SKM-1 treated with dmso at 0.1 percent for 144 hours (cell line): ENCODE measurements around the gene GBA2.

ENCODE experiments used
- DNase-seq: peaks from one replicate; lab custom pipeline; 2025; ENCODE audit not compliant: unreplicated experiment; lab: John Stamatoyannopoulos, UW

GBA2 gene

DNA sequence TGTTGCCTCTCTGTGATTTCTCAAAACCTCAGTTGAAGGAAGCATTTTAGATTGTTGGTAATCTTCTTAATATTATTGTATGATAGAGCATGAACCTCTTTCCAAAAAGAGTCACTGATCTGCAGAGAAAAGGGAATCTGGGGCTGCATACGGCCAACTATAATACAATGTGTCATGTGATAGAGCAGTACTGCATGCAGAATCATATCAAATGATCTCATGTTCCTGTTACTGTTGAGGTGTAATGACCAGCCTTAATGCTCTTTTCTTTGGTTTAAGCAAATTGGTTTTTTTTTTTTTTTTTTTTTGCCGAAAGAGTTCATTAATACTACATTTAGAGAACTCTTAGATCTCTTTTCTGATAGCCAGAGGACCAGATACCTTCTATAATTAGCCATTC is 18.0 kb upstream of the GBA2 start:
- no peak for DNase-seq

DNA sequence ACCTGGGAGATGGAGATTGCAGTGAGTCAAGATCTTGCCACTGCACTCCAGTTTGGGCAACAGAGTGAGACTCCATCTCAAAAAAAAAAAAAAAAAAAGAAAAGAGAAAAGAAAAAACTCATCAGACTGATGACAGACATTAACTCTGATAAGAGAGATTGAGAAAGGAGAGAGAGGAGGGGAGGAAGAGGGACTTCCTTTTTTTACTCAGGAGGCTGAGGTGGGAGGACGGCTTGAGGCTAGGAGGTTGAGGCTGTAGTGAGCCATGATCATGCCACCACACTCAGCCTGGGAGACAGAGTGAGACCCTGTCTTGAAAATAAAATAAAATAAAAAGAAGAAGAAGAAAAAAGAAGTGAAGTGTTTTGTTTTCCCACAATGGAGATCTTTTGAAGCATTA is 14.8 kb upstream of the GBA2 start:
- DNase-seq, result no peak

DNA sequence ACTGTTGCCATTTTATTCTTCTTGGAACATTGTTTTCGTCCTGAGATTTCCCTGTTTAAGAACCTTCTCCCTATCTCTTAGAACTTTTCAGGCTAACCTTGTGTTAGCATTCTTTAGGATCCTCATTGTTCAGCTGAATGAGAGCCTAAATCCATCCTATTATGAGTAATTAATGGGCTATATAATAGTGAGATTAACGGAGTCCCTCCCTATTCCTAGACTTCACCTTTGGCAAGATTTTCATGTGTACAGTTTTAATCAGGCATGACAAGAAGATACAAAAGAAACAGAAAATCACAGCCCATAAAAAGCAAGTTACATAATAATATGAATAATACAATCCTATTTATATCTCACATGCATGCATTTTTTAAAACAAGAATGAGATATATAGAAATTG is 14.2 kb upstream of the GBA2 start:
- no peak for DNase-seq

DNA sequence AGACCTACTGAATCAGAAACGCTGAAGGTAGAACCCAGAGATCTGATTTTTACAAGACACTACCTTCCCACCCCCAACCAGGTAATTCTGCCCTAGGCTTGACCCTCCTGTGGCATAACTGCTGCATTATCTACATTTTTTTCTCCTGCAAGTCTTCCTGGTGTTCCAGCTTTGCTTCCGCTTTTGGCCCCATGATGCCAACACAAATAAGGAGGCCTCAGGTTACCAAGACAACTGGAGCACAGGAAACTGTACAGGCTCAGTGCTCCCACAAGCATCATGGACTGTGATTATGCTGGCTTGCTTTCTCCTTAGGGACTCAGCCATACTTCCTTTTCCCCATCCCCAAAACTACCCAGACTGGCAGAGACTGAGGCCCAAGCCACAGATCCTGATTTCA is 11.6 kb upstream of the GBA2 start:
- no peak for DNase-seq

DNA sequence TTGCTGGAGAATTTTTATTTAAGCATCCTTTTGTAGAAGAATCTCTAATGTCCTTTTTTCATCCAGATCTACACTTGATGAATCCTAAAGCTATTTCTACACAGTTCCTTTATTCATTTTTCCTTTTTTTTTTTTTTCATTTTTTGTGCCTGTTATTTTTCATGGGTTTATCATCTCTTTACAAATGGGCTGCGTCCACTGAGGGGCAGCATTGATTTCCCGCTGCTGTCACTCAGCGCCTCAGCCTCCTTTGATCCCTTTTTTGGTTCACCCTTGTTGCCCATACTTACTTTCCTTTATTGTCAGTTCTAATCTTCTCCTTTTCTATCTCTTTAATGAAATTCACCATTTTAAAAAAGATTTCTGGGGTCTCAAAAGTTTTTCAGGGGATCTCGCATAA is 10.8 kb upstream of the GBA2 start:
- no peak for DNase-seq

DNA sequence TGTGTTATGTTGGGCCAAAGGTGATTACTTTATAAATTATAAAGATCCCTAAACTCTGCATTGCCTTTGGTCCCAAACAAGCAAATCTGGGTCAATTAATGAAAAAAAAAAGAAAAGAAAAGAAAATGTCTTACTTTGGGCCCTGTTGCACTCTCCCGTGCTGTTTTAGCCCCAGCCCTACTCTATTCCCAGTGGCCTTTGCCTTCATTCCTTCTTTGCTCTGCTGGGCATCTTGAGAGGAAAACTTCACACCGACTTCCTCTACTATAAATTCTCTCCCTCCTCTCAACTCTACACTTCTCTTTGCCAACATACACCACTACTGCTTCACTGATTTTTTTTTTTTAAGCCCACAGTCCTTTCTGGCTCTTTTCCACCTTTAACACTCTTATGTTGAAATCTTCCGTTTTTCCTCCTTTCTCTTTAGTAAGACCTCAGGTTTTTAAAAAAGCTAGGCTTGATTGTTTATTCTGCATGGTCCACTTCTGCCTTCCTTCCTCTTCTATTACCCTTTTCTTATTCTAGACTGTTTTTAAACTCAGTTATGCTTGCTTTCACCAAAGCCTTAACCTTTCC is 9.5 kb upstream of the GBA2 start:
- no peak for DNase-seq

DNA sequence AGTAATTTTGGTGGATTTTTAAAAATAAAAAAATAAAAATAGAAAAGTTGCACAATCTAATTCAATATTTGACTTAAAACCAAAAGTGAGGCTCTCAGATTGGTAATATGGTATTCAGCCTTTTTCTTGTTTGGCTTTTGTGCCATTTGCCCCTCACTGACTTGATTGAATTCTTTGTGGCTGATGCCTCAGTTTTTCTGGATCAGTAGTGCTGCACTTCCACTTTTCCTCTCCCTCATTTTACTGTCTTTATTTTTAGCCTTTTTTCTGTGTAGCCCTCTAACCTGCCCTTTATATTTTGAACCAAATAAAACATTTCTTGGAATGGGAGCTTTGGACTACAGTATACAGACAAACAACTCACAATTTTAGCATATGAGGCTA is 8.9 kb upstream of the GBA2 start:
- no peak for DNase-seq

DNA sequence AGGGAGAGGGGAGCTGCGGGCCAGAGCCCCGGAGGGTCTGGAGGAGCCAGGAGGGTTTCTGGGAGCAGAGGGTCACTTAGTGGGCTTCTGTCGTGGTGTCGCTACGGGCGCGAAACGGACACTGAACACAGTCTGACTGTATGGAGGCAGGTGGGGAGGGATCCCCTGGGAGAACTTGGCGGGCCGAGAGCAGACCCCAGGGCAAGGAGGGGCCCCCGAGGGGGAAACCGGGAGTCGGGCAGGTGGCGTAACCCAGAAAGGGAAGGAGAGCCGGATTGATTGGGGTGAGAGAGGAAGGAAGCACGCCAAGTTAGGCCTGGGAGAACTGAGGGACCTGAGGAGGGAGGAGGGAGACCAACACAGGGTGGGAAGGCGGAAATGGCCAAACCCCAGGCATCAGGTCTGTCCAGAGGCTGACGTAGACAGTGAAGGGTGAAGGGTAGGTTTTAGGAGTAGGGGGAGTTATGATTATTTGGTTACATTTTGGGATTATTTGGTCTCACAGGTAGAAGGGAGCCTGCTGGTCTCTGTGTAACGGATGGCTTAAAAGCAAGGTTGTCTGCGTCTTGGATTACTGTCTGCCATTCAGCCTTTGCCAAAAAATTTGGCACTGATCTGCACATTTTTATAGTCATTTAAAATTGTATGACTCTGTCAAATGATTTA is 8.3 kb upstream of the GBA2 start:
- DNase-seq, result peak; percentile 53

DNA sequence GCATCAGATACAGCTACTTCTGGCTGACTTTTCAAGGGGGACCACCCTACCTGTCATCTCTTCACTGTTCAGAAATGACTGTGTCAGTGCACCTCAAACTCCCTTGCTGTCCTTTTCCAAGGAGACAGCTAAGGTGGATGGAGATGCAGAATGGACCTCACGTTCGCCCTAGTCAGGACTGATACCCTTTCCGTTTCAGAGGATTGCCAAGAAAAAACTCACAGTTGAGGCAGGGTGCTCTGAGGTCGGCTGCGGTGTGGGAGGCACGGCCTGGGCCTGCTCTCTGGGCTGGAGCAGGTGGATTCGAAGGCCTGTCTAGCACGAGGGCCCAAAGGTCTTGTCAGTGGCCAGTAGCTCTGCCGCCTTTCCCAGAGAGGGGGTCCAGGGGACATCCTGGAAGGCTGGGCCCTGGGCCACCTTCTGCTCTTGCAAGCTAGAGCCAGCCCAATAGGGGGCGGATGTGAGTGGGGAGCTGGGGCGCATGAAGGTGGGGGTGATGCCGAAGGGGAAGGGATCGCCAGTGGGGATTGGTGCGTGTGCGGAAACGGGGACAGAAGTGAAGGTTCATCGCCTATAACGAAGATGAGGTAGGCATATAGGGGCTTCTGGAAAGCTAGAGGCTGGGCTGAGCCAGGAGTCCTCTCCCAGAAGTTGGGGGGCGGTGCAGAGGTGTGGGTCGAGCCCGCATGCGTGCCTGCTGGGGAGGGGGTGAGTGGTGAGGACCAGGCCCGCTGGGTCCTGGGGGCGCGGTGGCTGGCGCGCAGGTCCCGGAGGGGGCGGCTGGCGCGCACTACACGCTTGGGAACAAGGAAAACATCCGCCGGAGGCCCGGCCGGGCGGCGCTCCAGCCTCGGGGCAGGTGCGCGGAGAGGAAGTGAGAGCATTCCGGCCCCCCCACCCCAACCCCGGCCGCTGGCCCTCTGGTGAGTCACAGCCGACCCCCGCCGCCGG is 7.5 kb upstream of the GBA2 start:
- DNase-seq, result peak; percentile 61

DNA sequence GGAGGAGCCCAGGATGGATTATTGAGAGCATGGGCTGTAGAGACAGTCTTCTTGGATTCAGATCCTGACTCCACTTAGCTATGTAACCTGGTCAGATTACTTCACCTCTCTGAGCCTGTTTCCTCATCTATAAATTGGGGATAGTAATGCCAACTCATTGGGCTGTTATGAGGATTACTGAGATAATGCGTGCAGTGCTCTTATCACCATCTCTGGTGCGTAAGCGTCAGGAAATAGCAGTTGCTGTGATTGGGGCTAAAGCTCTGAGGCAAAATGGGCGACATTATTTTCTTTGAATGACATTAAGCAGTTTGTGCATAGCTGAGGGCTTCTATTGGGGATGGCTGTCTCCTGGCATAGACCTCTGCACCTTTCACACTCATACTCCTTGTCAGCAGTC is 6.0 kb upstream of the GBA2 start:
- no peak for DNase-seq

DNA sequence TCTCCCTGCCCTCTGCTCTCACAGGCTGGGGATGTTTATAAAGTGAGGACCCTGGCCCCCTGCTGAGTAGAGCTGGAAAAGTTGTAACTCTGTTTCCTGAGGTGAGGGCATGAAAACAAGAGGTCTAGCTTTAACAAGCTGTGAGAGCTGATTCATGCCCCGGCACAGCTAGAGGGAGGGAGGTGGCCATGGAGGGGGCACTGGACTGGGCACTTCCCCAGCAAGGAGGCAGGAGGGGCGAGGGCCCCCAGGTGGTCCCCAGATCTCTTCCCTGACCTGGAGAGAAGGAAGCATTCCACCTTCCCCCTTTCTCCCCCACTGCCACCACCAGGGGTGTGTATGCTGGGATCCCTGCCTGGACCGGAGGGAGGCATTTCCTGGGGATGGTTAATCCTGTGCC is 5.2 kb upstream of the GBA2 start, which contains the start of gene MSMP:
MSMP (minus strand) TSS at position 13 of the 400 bp plus-strand sequence. CDS start 147 bp downstream, outside the sequence.
- DNase-seq, result no peak

DNA sequence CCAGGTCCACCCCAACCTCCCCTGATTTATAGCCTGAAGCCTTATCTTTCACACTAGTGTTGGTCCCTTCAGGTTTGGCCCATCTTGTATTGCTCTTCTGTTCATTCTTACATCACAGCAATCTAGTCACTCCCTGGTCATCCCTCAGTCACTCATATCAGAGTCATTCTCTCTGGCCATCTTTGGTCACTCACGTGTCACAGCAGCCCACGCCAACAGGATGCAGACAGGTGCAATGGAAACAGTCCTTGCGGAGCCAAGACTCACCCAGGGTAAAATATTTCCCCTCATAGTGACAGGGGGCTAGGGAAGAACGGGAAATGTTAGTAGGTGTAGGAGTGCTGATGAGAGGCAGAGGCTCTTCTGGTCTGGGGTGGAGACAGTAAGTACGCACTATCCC is 4.4 kb upstream of the GBA2 start:
- no peak for DNase-seq

DNA sequence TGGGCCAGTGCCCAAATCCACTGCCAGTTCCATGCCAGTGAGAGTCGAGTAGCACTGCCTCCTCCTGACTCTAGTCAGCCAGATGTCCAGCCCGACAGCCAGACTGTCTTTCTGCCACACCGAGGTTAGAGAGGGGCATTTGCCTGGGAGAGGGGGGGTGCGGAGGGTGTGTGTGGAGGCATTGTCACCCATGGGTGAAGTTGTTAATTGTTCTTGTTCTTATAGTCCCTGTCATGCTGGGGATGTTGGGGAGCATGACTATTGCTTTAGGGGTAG is 1.2 kb upstream of the GBA2 start:
- DNase-seq, result no peak

DNA sequence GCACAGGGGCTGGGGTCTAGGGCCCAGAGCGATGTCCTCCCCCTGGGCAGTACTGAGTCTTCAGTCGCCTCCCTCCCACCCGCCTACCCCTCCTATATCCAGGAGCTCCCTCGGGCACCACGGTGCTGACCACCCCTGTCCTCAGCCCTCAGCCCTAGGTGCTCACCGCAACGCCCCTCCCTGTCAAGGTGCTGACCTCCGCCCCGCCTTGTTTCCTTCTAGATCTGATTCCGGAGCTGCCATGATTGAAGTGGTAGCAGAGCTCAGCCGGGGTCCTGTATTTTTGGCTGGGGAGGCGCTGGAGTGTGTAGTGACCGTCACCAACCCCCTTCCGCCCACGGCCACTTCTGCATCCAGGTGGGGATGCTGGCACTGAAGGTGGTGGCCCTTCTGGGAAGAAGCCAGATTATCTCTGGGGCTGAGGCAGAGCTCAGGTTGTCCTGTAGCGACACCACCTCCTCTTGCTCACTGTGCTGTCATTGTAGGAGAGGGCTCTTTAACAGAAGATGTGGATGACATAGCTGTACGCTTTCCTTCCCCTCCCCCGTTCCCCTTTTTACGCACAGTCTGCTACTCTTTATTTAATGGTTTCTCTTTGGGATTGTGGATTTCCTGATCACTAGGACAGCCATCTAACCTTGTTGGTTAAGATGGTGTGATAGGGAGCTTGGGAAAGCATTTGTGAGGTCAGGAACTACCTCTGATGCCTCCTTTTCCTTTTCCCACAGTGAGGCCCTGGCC is 657 bp upstream of the GBA2 start:
- no peak for DNase-seq

DNA sequence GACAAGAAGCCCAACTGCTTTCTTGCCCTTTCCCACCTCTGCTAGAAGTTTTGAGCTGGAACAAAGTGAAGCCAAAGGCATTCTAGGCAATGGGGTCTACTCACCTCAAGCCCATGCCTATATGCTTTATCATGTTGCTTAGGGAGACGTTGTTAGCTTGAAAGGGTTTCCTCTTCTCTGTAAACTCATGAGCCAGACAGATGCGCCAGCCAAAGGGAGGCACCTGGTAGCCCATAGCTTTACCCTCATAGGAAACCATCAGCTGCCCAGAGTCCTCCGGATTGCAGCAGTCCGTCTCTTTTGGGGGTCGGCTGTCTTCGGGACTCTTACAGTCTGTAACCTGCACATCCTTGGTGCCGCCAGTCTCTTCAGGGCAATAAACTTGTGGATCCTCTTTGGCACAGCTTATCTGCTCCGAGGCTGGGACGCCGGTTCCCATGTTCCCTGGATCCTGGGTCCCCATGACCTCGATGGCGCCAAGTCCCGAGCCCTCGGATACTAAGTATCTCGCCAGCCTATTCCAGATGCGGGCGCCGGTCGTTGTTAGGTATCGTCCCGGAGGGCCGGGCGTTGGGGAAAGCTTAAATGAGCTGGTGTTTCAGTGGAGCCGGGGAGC is 678 bp downstream of the GBA2 start:
- DNase-seq, result no peak

DNA sequence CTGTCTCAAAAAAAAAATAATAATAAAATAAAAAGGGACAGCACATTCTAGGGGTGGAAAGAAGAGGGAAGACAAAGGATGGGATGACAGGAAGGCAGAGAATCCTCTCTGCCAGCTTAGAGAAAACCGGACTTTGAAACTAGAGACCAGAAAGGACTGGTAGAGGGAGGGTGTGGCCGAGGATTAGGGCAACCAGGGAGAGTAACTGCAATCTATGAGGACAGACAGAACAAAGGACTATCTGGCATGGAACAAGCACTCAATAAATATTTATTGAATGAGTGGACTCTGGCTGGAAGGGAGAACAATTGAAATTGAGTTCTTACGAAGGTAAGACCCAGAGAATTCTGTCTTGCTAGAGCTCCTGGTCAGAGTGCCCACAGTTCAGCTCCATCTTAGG is 2.4 kb downstream of the GBA2 start:
- DNase-seq, result no peak

DNA sequence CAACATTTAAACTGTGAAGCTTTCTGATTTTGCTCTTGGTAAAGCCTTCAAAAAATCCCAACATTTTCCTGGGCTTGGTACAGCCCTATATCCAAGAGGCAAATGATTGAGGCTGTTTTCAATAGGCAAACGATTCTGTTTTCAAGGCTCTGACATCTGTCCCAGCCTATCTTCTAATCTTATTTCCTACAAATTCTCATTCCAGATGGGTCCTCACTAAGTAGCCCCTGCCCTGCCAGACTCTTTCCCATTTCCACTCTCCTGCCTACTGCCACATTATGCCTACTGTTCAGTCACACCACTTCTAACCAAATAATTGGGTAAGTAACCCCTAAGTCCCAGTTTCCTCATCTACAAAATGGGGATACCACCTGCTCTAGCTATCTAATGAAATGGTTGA is 3.5 kb downstream of the GBA2 start:
- DNase-seq, result no peak

DNA sequence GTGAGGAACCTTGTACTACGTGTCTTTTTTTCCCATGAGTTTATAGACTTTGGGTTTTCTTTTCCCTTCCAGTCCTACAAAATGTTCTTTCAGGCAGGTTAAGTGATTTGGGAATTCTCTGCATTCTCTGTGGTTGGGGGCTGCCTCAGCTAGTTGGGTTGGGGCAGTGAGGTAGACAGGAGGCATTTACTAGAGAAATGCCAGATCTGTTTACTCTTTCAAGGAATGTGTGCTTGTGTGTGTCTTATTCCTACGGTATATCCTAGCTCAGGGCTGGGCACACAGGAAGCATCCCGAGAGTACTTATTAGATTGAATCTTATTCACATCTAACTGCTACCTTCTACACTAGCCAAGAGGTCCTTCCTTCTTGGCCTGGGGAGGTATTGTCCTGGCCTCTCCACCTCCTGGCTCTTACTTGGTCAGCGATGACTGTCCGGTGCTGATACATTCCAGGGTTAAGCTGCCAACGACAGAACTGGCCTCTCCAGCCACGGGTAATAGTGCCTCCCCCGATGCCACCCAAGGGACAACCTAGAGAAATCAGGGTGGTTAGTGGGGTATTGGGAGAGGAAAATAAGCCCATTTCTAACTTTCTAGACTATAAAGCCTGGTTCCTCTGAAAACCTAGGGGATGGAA is 5.0 kb downstream of the GBA2 start:
- DNase-seq, result no peak

DNA sequence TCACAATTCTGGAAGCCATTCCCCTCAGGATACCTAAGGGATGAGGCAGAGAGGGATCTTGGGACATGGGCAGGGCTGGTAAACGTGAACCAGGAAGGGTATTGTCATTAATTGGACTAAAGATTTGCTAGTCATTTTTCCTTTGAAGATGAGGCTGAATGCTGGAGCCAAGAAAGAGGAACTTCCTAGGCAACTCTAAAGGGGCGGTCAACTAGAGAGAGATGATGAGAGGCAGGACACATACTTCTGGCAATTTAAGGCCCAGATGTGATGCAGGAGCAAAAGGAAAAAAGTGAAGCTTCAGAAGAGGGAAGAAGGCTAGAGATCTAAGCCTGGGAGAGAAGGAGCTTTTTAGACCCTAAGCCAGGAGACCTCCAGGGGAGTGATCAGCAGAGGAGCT is 5.6 kb downstream of the GBA2 start:
- no peak for DNase-seq

DNA sequence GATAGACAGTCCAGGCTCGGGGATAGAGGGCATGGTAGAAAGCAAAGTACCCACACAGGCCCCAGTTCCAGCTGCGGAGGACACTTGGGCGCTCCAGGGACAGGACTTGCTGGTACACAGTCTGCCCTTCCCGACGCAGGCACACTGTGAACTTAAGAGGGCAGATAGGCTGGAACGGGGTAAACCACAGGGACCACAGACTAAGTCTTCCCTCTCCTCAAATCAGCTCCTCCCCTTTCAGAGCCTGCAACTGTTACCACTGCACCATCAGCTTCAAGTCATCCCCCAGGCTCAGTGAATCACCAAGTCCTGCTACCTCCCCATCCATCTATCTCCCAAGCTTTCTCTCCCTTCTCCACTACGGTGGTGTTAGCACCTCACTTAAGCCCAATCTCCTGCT is 7.3 kb downstream of the GBA2 start:
- DNase-seq, result no peak

DNA sequence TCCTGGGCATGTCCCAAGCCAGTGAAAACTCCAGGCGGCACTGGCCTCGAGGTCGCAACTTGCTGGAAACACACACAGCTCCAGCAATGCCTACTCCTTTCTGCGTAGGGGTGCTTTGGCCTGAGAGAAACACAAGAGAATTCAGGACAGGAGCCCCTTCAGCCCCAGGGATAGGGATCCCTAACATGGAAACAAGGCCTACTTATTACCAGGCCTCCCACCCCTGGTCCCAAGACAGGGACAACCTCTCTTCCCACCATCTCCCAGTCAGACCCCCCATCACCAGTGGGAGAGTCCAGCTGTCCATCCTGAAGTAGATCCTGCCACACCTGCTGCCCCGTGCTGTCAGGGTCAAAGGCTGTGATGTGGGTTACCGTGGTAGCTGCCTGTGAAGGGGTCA is 8.8 kb downstream of the GBA2 start:
- DNase-seq, result no peak
